ENCODE measurements around the gene GRIK3. TPM values are rescaled to one million over a fixed set of nuclear protein-coding genes. Genes with fewer than 3 reads are reported as not detected.

The GRIK3 gene
- total RNA-seq, 2 experiments from 2014 or later = not detected

DNA sequence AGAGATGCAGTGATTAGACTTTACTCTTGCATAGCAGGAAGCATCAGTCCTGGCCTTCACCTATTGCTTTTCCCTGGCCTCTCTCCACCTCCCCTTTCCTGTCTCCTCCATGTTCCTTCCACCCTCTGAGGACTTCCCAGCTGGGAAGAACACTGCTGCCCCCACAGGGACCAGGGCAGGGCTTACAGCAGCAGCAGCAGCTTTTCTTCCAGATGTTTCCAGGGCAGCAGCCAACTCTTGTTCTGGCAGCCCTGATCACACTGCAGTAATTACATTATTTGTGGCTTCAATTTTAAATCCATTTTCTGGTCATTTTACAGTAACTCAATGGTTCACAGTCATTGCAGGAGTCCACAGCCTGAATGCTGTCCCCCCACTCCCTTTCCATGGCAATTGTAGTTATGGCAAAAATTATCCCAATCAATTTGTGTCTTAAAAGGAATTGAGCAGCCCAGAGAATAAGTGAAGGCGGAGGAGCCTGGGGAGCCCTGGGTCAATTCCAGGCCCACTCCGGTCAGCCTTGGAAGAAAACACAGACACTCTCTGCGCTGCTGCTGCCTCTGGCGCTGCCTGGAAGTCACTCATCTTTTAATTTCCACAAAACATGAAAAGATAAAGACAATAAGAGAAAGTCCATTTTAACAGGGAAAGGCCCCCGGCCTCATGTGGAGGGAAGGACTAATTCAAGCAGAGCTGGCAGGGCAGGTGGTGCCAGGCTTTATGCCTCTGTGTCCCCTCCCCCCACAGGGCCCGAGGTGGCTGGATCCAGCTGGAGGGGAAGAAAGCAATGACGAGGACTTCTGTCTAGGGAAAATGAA lies 148.6 kb downstream of the GRIK3 start:
- Mint-ChIP-seq H3K27me3 (peaks cover 18% of the 10 kb centered on the region), H3K4me1 (no peaks in the 10 kb centered on the region), H3K36me3 (no peaks in the 10 kb centered on the region), H3K4me3 (no peak overlapping the region), H3K9me3 (no peaks in the 10 kb centered on the region), H3K27ac (no peak overlapping the region)
- no peak for DNase-seq

DNA sequence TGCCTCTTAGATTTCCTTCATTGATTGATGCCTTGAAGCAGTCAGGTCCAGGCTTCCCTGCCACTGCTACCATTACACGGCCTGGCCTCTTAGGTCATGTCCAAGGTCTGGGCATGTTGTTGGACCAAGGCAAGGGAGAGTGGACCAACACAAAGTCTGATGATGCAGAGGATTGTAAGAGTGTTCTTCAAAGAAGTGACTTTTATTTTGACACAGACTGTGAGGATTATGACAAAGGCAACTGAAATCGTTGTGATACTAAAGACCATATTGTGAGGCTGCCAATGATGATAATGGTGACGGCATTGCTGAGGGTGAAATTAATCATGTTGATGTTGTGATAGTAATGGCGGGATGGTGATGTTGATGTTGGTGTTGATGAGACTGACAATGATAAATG lies 149.5 kb downstream of the GRIK3 start:
- no peak overlapping the region for H3K27ac Mint-ChIP-seq
- H3K36me3 Mint-ChIP-seq = no peaks in the 10 kb centered on the region
- H3K27me3 Mint-ChIP-seq = peaks cover 18% of the 10 kb centered on the region
- no peaks in the 10 kb centered on the region for H3K9me3 Mint-ChIP-seq
- no peak for DNase-seq
- no peak overlapping the region for H3K4me3 Mint-ChIP-seq
- H3K4me1 Mint-ChIP-seq = no peaks in the 10 kb centered on the region

DNA sequence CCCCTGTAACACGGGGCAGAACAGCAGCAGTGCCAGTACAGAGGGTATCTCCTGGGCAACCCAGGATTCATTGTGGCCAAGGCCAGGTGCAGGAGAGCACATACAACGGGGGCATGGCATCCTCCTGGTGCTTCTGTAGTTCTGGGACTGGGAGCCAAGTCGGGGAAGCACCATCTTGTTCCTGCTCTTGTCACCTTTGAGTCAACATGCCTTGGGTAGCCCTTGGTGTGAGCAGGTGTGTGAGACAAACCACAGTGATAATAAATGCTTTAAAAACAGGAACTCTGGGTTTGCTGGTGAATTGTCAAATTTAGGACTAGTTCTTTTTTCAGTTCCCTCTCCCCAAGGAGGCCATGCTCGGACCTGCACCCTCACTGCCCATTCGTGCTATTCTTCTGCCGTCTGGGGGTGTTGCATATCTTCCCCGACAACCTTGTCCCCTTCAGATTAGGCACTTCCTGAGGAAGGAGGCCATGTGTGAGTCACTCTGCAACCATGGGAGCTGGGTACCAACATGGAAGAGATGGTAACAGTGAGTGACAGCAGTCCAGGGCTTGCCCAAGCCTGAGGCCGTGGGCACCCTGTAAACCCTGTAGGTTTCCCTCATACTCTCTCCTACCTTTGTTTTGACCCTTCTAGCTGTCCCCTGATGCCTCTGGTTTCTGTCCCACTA lies 150.2 kb downstream of the GRIK3 start:
- Mint-ChIP-seq H3K4me1 (no peaks in the 10 kb centered on the region), H3K4me3 (no peak overlapping the region)

GRCh38 chr1:36883315-36883949 lies 150.9 kb downstream of the GRIK3 start:
- Mint-ChIP-seq H3K4me1 (no peaks in the 10 kb centered on the region), H3K36me3 (no peaks in the 10 kb centered on the region), H3K27me3 (peaks cover 9% of the 10 kb centered on the region), H3K9me3 (no peaks in the 10 kb centered on the region), H3K4me3 (no peak overlapping the region), H3K27ac (no peak overlapping the region)
- DNase-seq = no peak

More for the DNA sequence above, 150.2 kb downstream of the GRIK3 start:
- Mint-ChIP-seq H3K9me3 (no peaks in the 10 kb centered on the region), H3K36me3 (no peaks in the 10 kb centered on the region), H3K27me3 (peaks cover 17% of the 10 kb centered on the region), H3K27ac (no peak overlapping the region)
- no peak for DNase-seq

- no peaks in the 10 kb centered on the region for H3K9me3 Mint-ChIP-seq
- H3K4me1 Mint-ChIP-seq = no peaks in the 10 kb centered on the region
- DNase-seq = no peak
- no peaks in the 10 kb centered on the region for H3K36me3 Mint-ChIP-seq
- H3K4me3 Mint-ChIP-seq = no peak overlapping the region
- H3K27ac Mint-ChIP-seq = no peak overlapping the region
- H3K27me3 Mint-ChIP-seq = peaks cover 6% of the 10 kb centered on the region
Measured at GRCh38 chr1:36882536-36883285, 151.6 kb downstream of the GRIK3 start.

DNA sequence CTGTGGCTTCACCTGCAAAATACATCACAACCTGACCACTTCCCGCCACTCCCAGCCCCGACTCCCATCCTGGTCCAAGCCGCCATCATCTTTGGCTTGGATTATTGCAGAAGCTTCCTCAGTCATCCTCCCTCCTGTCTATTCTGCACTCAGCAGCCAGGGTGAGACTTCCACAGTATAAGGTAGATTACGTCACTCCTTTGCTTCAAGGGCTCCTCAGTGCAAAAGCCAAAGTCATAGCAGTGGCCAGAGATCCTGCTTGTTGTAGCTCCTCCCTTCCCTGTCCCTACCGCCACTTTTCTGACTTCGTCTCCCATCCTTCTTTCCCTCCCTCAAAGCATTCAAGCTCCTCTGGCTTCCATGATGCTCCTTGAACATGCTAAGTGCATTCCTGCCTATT lies 152.8 kb downstream of the GRIK3 start:
- no peaks in the 10 kb centered on the region for H3K36me3 Mint-ChIP-seq
- H3K27ac Mint-ChIP-seq = no peak overlapping the region
- DNase-seq = no peak
- H3K4me1 Mint-ChIP-seq = no peaks in the 10 kb centered on the region
- peaks cover 6% of the 10 kb centered on the region for H3K27me3 Mint-ChIP-seq
- no peaks in the 10 kb centered on the region for H3K9me3 Mint-ChIP-seq
- H3K4me3 Mint-ChIP-seq = no peak overlapping the region

GRCh38 chr1:36881068-36881405 lies 153.3 kb downstream of the GRIK3 start:
- no peak for DNase-seq
- Mint-ChIP-seq H3K27ac (no peak overlapping the region), H3K9me3 (no peaks in the 10 kb centered on the region), H3K36me3 (no peaks in the 10 kb centered on the region), H3K4me1 (no peaks in the 10 kb centered on the region), H3K27me3 (peaks cover 3% of the 10 kb centered on the region), H3K4me3 (no peak overlapping the region)

GRCh38 chr1:36880155-36881067 lies 153.9 kb downstream of the GRIK3 start:
- H3K4me3 Mint-ChIP-seq = no peak overlapping the region
- no peaks in the 10 kb centered on the region for H3K9me3 Mint-ChIP-seq
- no peaks in the 10 kb centered on the region for H3K4me1 Mint-ChIP-seq
- no peak for DNase-seq
- no peaks in the 10 kb centered on the region for H3K27me3 Mint-ChIP-seq
- H3K27ac Mint-ChIP-seq = no peak overlapping the region
- H3K36me3 Mint-ChIP-seq = no peaks in the 10 kb centered on the region

DNA sequence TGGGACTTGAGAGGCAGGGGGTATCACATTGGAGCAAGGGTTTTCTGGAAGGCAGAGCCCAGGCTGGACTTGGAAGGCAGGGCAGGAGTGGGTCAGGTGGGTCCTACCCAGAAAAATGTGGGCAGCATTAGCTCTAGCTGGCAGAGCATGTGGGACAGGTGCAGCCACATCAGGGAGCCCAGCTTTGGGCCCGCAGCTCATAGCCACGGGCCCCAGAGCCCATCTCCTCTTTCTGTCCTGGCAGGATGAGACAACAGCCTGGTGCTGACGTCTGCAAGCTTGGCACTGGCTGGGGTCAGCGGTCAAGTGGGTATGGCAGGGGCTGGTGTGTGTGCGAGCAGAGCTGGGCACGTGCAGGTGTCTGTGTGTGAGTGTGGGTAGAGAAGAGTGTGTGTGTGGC lies 154.7 kb downstream of the GRIK3 start:
- Mint-ChIP-seq H3K4me1 (no peaks in the 10 kb centered on the region), H3K27me3 (no peaks in the 10 kb centered on the region), H3K4me3 (no peak overlapping the region), H3K27ac (no peak overlapping the region), H3K36me3 (no peaks in the 10 kb centered on the region), H3K9me3 (no peaks in the 10 kb centered on the region)
- no peak for DNase-seq

- no peak for DNase-seq
- no peaks in the 10 kb centered on the region for H3K27me3 Mint-ChIP-seq
- H3K36me3 Mint-ChIP-seq = no peaks in the 10 kb centered on the region
- H3K9me3 Mint-ChIP-seq = no peaks in the 10 kb centered on the region
- H3K27ac Mint-ChIP-seq = no peak overlapping the region
- H3K4me3 Mint-ChIP-seq = no peak overlapping the region
- H3K4me1 Mint-ChIP-seq = no peaks in the 10 kb centered on the region
Measured at GRCh38 chr1:36876990-36877389, 157.3 kb downstream of the GRIK3 start.

- no peak for DNase-seq
- Mint-ChIP-seq H3K4me3 (no peak overlapping the region), H3K36me3 (no peaks in the 10 kb centered on the region), H3K27ac (no peak overlapping the region), H3K4me1 (no peaks in the 10 kb centered on the region), H3K27me3 (no peaks in the 10 kb centered on the region), H3K9me3 (no peaks in the 10 kb centered on the region)
Measured at GRCh38 chr1:36874271-36875060, 159.8 kb downstream of the GRIK3 start.

DNA sequence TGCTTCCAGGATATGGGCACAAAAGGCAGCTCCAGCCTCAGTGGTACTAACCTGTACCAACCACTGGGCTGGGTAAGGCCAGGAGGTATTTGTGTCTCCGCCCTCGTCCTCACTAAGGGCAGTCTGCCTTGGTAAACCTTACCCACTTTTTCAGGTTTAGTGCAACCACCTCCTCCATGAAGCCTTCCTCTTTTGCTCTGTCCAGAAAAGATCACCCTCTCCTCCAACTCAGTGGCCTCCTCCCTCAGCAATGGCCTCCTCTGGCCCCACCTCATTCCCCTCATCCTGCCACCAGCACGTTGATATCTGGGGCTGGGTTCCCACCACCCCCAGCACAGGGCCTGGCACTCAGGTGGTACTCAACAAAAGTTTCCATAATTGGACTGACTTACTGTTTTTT lies 161.5 kb downstream of the GRIK3 start:
- Mint-ChIP-seq H3K9me3 (no peaks in the 10 kb centered on the region), H3K36me3 (no peaks in the 10 kb centered on the region), H3K4me3 (no peak overlapping the region), H3K27me3 (no peaks in the 10 kb centered on the region), H3K27ac (no peak overlapping the region), H3K4me1 (no peaks in the 10 kb centered on the region)
- no peak for DNase-seq

DNA sequence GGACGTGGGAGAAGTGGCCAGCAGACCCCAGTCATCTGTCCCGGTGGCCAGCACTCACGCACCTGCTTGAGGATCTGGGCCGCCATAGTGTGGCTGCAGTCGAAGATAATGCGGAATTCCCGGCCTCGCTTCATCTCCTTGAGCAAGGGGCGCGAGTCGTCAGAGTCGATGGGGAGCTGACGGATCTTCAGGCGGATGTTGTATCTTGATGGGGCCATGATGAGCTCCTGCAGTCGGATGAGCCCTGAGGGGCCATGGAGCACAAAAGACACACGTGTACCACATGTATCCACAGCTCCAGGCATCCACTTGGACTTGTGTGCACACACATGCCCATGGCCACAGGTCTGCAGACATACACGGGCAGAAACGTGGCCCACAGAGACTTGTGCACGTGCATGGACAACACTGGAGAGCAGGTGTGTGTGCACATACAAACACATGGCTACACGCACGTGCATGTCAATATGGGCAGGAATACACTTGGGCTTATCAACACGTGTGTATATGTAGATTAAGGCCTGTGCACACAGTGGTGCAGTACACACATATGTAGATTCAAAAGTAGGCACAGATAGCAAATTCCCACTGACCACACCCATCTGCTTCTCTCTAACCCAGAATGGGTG lies 162.1 kb downstream of the GRIK3 start:
- no peaks in the 10 kb centered on the region for H3K9me3 Mint-ChIP-seq
- H3K4me1 Mint-ChIP-seq = no peaks in the 10 kb centered on the region
- DNase-seq = no peak
- H3K36me3 Mint-ChIP-seq = no peaks in the 10 kb centered on the region
- no peaks in the 10 kb centered on the region for H3K27me3 Mint-ChIP-seq
- H3K27ac Mint-ChIP-seq = no peak overlapping the region
- no peak overlapping the region for H3K4me3 Mint-ChIP-seq
